ENCODE measurements around the gene INPP5A.

Gene INPP5A

GRCh38 chr10:132743925-132744490 is 206.4 kb downstream of the INPP5A start:
- TF ChIP-seq CTCF (conservative IDR thresholded peaks at IDR 0.05), result no peak
- H3K27ac ChIP-seq, result no peak overlapping the region

GRCh38 chr10:132744839-132745238 is 207.3 kb downstream of the INPP5A start:
- no peak overlapping the region for H3K27ac ChIP-seq
- no peak for TF ChIP-seq CTCF (conservative IDR thresholded peaks at IDR 0.05)

GRCh38 chr10:132745511-132745910 is 207.9 kb downstream of the INPP5A start:
- peak overlapping the region; percentile 50 for H3K27ac ChIP-seq
- TF ChIP-seq CTCF (conservative IDR thresholded peaks at IDR 0.05), result no peak

- no peak for TF ChIP-seq CTCF (conservative IDR thresholded peaks at IDR 0.05)
These were observed 208.4 kb downstream of the INPP5A start for GRCh38 chr10:132745971-132746370.

GRCh38 chr10:132746386-132746785 is 208.8 kb downstream of the INPP5A start:
- H3K27ac ChIP-seq, result peak overlapping the region; percentile 50

More at GRCh38 chr10:132745971-132746370, 208.4 kb downstream of the INPP5A start:
- peak overlapping the region; percentile 50 for H3K27ac ChIP-seq

GRCh38 chr10:132746801-132747625 is 209.4 kb downstream of the INPP5A start:
- peak overlapping the region; percentile 50 for H3K27ac ChIP-seq
- no peak for TF ChIP-seq CTCF (conservative IDR thresholded peaks at IDR 0.05)

More at GRCh38 chr10:132746386-132746785, 208.8 kb downstream of the INPP5A start:
- no peak for TF ChIP-seq CTCF (conservative IDR thresholded peaks at IDR 0.05)

- no peak for TF ChIP-seq CTCF (conservative IDR thresholded peaks at IDR 0.05)
- no peak overlapping the region for H3K27ac ChIP-seq
These were observed 210.5 kb downstream of the INPP5A start for GRCh38 chr10:132748135-132748534.

All from VCaP (cell line).